ENCODE data around the gene EPB41L2.

GRCh38 chr6:130824978-130825694 is 237.9 kb downstream of the EPB41L2 start:
- TF ChIP-seq, protein P1, sequence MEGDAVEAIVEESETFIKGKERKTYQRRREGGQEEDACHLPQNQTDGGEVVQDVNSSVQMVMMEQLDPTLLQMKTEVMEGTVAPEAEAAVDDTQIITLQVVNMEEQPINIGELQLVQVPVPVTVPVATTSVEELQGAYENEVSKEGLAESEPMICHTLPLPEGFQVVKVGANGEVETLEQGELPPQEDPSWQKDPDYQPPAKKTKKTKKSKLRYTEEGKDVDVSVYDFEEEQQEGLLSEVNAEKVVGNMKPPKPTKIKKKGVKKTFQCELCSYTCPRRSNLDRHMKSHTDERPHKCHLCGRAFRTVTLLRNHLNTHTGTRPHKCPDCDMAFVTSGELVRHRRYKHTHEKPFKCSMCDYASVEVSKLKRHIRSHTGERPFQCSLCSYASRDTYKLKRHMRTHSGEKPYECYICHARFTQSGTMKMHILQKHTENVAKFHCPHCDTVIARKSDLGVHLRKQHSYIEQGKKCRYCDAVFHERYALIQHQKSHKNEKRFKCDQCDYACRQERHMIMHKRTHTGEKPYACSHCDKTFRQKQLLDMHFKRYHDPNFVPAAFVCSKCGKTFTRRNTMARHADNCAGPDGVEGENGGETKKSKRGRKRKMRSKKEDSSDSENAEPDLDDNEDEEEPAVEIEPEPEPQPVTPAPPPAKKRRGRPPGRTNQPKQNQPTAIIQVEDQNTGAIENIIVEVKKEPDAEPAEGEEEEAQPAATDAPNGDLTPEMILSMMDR (IDR thresholded peaks at IDR 0.05), result no peak
- TF ChIP-seq POLR2A (IDR thresholded peaks at IDR 0.05), result no peak

All from body of pancreas (tissue), 4 donors.